Measurements from ENCODE around the gene LCNL1.

GRCh38 chr9:137032858-137033257 lies 50.1 kb downstream of the LCNL1 start:
- TF ChIP-seq CTCF (IDR thresholded peaks at IDR 0.05) (no peak), ZFX (IDR thresholded peaks at IDR 0.05; ENCODE audit: borderline replicate concordance) (no peak)
